ENCODE results near the gene SGCB.

DNA sequence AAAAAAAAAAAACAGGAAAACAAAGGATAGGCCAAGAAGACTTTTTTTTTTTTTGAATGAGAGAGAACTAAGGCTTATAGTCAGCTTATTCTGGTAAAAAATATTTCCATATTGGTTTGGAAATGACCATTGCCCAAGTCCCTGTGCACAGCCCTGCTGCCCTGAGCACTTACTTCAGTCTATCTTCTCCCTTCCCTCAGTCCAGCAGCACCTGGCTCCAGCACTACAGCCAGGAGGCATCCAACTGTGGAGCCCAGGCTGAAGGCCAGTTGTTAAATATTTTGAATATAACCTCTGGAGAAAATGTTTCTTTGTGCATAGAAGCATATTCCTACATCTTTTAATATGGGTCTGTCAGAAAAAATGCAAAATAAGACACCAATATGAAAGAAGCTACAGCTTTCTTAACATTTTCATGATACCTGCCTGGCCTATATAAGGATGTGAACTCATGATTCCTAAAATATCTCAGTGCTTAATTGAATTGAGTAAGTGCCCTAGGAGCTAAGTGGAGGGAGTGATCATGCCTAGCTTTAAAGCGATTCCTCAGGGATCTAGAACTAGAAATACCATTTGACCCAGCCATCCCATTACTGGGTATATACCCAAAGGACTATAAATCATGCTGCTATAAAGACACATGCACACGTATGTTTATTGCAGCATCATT is 32.4 kb downstream of the SGCB start:
- TF ChIP-seq, protein P1, sequence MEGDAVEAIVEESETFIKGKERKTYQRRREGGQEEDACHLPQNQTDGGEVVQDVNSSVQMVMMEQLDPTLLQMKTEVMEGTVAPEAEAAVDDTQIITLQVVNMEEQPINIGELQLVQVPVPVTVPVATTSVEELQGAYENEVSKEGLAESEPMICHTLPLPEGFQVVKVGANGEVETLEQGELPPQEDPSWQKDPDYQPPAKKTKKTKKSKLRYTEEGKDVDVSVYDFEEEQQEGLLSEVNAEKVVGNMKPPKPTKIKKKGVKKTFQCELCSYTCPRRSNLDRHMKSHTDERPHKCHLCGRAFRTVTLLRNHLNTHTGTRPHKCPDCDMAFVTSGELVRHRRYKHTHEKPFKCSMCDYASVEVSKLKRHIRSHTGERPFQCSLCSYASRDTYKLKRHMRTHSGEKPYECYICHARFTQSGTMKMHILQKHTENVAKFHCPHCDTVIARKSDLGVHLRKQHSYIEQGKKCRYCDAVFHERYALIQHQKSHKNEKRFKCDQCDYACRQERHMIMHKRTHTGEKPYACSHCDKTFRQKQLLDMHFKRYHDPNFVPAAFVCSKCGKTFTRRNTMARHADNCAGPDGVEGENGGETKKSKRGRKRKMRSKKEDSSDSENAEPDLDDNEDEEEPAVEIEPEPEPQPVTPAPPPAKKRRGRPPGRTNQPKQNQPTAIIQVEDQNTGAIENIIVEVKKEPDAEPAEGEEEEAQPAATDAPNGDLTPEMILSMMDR (IDR thresholded peaks at IDR 0.05), result no peak
- no peak for TF ChIP-seq POLR2A (IDR thresholded peaks at IDR 0.05)

Measured in testis (tissue), 2 donors.